ENCODE measurements around the gene FDX2.

DNA sequence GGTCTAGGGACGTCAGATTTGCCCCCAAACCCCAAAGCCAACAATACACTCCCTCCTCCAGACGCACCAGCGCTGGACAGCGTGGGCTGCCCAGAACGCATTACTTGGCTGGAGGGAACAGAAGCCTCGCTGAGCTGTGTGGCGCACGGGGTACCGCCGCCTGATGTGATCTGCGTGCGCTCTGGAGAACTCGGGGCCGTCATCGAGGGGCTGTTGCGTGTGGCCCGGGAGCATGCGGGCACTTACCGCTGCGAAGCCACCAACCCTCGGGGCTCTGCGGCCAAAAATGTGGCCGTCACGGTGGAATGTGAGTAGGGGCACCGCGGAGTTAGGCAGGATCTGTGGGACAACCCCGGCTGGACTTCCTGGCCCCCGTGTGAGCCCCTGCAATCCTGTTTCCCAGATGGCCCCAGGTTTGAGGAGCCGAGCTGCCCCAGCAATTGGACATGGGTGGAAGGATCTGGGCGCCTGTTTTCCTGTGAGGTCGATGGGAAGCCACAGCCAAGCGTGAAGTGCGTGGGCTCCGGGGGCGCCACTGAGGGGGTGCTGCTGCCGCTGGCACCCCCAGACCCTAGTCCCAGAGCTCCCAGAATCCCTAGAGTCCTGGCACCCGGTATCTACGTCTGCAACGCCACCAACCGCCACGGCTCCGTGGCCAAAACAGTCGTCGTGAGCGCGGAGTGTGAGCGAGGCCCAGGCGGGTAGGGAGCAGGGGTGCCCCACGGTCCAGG is 22.0 kb downstream of the FDX2 start:
- TF ChIP-seq SP1 (CRISPR knock-in tag; conservative IDR thresholded peaks at IDR 0.05) (no peak), ZBTB43 (CRISPR knock-in tag; IDR thresholded peaks at IDR 0.05) (no peak), CTCF (IDR thresholded peaks at IDR 0.05) (no peak), RORB (CRISPR knock-in tag; IDR thresholded peaks at IDR 0.05) (no peak), MAX (CRISPR knock-in tag; IDR thresholded peaks at IDR 0.05) (no peak), ESRRA (CRISPR knock-in tag; IDR thresholded peaks at IDR 0.05; ENCODE audit: borderline replicate concordance) (no peak)
- TF ChIP-seq, protein P1, sequence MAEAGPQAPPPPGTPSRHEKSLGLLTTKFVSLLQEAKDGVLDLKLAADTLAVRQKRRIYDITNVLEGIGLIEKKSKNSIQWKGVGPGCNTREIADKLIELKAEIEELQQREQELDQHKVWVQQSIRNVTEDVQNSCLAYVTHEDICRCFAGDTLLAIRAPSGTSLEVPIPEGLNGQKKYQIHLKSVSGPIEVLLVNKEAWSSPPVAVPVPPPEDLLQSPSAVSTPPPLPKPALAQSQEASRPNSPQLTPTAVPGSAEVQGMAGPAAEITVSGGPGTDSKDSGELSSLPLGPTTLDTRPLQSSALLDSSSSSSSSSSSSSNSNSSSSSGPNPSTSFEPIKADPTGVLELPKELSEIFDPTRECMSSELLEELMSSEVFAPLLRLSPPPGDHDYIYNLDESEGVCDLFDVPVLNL (CRISPR knock-in tag; IDR thresholded peaks at IDR 0.05; ENCODE audit: borderline replicate concordance, low read depth): no peak

Data from WTC11 (cell line).